ENCODE measurements around the gene PACS1. TPM values are rescaled to one million over a fixed set of nuclear protein-coding genes. Genes with fewer than 3 reads are reported as not detected.

The PACS1 gene
- total RNA-seq, 3 donors from 2014 or later, result 43.4 to 46.3 (median 44.8) TPM

DNA sequence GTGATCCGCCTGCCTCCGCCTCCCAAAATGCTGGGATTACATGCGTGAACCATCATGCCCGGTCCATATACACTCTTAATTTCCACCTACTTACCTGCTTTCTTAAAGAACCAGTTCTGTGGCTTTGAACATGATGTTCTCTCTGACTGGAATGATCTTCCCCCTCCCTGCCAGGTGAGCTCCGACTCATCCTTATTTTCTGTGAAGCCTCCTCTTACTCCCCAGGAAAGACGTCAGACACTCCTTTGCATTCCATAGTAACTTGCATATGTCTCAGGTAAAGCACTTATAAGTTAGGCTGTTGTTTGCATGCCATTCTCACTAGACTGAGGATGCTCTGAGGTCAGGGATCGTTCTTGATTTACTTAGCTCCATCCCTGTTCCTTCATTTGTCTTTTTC lies 106.6 kb downstream of the PACS1 start:
- Mint-ChIP-seq H3K4me3 (no peak overlapping the region), H3K36me3 (ENCODE audit: insufficient read depth) (peaks cover 12% of the 10 kb centered on the region), H3K9me3 (no peaks in the 10 kb centered on the region), H3K27me3 (ENCODE audit: low read depth) (no peaks in the 10 kb centered on the region), H3K4me1 (ENCODE audit: low read depth) (peaks cover 34% of the 10 kb centered on the region)
- ATAC-seq (no peak), DNase-seq (no peak)

DNA sequence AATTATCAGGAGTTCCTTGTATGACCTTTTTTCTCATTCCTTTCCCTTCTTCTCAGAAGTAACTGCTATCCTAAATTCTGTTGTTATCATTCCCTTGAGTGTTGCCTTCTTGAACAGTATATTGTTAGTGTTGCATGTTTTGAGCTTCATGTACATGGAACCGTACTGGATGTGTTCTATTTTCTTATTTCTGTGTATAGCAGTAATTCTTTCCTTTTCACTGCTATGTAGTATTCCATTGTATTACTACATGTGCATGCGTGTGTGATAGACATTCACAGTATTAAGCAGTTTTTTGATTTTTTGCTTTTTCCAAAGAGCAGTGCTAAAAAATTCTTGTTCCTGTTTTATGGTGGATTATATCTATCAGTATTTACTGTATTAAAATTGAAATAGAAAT lies 108.1 kb downstream of the PACS1 start:
- DNase-seq (no peak), ATAC-seq (no peak)
- Mint-ChIP-seq H3K4me1 (ENCODE audit: low read depth) (peaks cover 35% of the 10 kb centered on the region), H3K4me3 (no peak overlapping the region), H3K36me3 (ENCODE audit: insufficient read depth) (peaks cover 7% of the 10 kb centered on the region), H3K9me3 (no peaks in the 10 kb centered on the region), H3K27me3 (ENCODE audit: low read depth) (no peaks in the 10 kb centered on the region)

DNA sequence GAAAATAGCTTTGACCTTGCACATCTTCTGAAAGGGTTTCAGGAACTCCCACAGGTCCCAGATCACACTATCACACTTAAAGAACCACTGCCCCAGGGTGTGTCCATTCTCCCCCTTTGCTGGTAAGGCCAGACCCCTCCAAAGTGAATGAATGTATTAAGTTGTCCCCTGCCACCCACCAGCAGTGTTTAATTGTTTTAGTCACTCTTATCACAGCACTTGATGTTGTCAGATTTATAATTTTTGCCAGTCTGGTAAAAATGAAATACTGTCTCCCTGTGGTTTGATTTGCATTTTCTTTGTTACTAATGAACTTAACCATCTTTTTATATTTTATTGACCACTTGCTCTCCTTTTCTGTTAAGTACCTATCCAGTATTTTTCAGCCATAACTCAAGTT lies 108.8 kb downstream of the PACS1 start:
- Mint-ChIP-seq H3K36me3 (ENCODE audit: insufficient read depth) (peaks cover 7% of the 10 kb centered on the region), H3K9me3 (no peaks in the 10 kb centered on the region), H3K27me3 (ENCODE audit: low read depth) (no peaks in the 10 kb centered on the region), H3K4me3 (no peak overlapping the region), H3K4me1 (ENCODE audit: low read depth) (peaks cover 42% of the 10 kb centered on the region)
- ATAC-seq (no peak), DNase-seq (no peak)

DNA sequence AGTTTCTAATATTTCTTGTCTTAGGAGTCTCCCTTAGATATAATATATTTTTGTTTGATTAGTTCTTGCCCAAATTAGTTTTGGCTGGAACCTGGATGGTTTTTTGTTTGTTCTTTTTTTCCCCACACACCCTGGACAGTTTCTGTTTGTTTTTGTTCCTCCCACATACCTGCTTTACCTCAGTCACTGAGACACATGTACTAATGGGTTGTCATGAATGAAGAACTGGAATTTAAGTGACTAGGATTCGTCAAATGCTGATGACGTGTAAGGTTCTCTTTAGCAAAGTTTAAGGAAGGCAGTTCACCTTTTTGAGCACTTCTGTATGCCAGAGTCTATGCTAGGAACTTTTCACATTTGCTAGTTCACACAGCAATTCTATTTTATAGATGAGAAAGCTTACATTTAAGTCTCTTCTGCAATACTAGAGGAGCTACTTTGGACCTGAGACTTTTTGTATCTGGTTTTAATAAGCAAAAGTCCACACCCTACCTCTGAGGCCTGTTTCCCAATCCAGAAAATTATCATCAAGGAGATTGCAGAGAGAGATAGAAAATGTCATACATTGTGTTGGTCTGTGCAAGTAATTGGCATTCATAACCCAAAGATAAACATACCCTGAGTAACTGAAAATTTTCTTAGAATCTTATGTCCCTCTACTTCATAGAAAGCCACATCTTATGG lies 111.7 kb downstream of the PACS1 start:
- Mint-ChIP-seq H3K4me3 (no peak overlapping the region), H3K4me1 (ENCODE audit: low read depth) (peaks cover 35% of the 10 kb centered on the region), H3K27me3 (ENCODE audit: low read depth) (no peaks in the 10 kb centered on the region), H3K9me3 (no peaks in the 10 kb centered on the region), H3K36me3 (ENCODE audit: insufficient read depth) (peaks cover 8% of the 10 kb centered on the region)
- ATAC-seq (no peak), DNase-seq (no peak)

DNA sequence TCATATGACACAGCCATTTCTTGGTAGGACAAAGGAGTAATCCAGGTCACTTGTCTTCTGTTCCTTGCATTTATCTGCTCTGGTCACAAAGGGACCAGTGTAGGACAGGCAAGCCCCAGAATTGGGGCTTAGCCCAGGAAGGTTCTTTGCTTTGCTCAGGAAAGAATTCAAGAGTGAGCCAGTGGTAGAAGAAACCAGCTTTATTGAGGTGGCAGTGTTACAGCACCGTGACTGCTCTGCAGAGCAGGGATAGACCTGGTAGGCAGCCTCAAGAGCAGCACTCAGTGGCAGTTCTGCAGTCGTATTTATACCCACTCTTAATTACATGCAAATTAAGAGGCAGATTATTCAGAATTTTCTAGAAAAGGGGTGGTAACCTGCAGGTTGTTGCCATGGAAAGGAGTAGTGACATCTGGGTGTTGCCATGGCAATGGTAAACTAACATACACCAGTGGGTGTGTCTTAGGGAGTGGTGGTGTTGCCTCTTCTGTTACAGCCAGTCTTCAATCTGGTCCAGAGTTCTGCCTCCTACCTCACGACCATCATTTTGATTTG lies 113.5 kb downstream of the PACS1 start:
- Mint-ChIP-seq H3K36me3 (ENCODE audit: insufficient read depth) (peaks cover 22% of the 10 kb centered on the region), H3K27me3 (ENCODE audit: low read depth) (no peaks in the 10 kb centered on the region), H3K4me3 (no peak overlapping the region), H3K9me3 (no peaks in the 10 kb centered on the region), H3K4me1 (ENCODE audit: low read depth) (peaks cover 44% of the 10 kb centered on the region)
- DNase-seq, result no peak
- peak; percentile 14 to 34 for ATAC-seq

DNA sequence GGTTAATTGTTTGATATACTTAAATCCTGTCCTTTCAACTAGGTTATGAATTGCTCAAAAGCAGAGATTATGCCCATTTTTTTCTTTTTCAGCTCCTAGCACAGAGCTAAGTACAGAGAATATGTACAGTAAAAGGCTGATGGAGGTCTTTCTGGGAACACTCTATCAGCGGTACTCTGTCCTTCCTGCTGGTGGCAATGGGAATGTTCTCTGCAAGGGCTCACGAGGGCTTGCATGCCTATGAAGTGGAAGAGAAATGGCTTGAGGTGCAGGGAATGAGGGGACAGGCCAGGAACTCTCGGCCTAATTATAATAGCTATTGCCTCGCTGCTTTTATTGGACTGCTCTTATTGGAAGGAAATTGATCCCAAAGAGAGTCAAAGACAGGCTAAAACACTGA lies 114.7 kb downstream of the PACS1 start:
- no peaks in the 10 kb centered on the region for H3K9me3 Mint-ChIP-seq
- no peak overlapping the region for H3K4me3 Mint-ChIP-seq
- DNase-seq (no peak), ATAC-seq (no peak)
- H3K4me1 Mint-ChIP-seq (ENCODE audit: low read depth), result peaks cover 43% of the 10 kb centered on the region
- H3K36me3 Mint-ChIP-seq (ENCODE audit: insufficient read depth), result peaks cover 26% of the 10 kb centered on the region
- no peaks in the 10 kb centered on the region for H3K27me3 Mint-ChIP-seq (ENCODE audit: low read depth)

DNA sequence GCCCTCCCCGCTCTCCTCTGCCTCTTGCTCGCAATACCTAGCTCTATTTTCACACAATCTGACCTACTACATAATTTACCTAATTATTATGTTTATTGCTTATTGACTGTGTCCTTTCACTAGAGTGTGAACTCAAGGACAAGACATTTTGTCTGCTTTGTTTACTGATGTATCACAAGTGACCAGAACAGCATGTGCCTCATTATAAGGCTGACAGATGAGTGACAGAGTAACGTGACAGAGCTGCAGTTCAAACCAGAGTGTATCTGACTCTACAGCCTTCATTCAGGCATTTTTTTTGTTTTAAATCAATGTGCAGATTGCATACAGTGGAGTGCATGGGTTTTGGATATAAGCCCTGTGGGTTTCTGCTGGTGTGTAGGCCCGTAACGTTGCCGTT lies 116.4 kb downstream of the PACS1 start:
- no peak for DNase-seq
- Mint-ChIP-seq H3K9me3 (no peaks in the 10 kb centered on the region), H3K4me3 (no peak overlapping the region), H3K27me3 (ENCODE audit: low read depth) (no peaks in the 10 kb centered on the region), H3K36me3 (ENCODE audit: insufficient read depth) (peaks cover 30% of the 10 kb centered on the region), H3K4me1 (ENCODE audit: low read depth) (peaks cover 45% of the 10 kb centered on the region)
- ATAC-seq, result no peak

DNA sequence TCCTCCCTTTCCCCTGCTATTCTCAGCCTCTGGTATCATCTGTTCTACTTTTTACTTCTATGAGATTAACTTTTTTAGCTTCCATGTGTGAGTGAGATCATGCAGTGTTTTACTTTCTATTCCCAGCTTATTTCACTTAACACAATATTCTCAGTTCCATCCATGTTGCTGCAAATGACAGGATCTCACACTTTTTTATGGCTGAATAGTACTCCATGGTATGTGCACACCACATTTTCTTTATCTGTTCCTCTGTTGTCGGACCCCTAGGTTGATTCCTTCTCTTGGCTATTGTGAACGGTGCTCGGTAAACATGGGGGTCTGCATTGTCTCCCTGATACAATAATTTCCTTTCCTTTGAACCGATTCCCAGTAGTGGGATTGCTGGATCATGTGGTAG lies 117.4 kb downstream of the PACS1 start:
- H3K27me3 Mint-ChIP-seq (ENCODE audit: low read depth), result no peaks in the 10 kb centered on the region
- H3K36me3 Mint-ChIP-seq (ENCODE audit: insufficient read depth), result peaks cover 30% of the 10 kb centered on the region
- ATAC-seq (no peak), DNase-seq (no peak)
- H3K4me1 Mint-ChIP-seq (ENCODE audit: low read depth), result peaks cover 36% of the 10 kb centered on the region
- H3K9me3 Mint-ChIP-seq, result no peaks in the 10 kb centered on the region
- no peak overlapping the region for H3K4me3 Mint-ChIP-seq

DNA sequence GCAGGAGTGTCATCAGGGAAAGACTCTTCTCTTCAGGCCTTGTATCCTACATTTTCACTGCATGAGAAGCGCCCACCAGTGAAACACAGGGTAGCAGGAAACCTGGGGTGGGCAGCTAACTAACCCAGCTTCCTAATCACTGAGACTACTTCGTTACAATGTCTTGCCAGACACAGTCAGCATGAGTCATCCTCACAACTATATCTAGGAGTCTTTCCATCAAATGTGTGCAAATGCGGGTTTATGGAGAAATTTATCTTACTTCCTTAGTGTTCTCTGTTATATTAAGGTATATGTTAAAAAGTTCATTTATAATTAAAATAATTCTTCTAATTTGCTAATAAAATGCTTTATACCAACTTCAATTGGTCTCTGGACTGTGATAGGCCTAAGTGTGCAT lies 118.5 kb downstream of the PACS1 start:
- ATAC-seq, result no peak
- Mint-ChIP-seq H3K4me3 (no peak overlapping the region), H3K27me3 (ENCODE audit: low read depth) (no peaks in the 10 kb centered on the region), H3K36me3 (ENCODE audit: insufficient read depth) (peaks cover 34% of the 10 kb centered on the region), H3K9me3 (no peaks in the 10 kb centered on the region), H3K4me1 (ENCODE audit: low read depth) (peaks cover 31% of the 10 kb centered on the region)
- no peak for DNase-seq

DNA sequence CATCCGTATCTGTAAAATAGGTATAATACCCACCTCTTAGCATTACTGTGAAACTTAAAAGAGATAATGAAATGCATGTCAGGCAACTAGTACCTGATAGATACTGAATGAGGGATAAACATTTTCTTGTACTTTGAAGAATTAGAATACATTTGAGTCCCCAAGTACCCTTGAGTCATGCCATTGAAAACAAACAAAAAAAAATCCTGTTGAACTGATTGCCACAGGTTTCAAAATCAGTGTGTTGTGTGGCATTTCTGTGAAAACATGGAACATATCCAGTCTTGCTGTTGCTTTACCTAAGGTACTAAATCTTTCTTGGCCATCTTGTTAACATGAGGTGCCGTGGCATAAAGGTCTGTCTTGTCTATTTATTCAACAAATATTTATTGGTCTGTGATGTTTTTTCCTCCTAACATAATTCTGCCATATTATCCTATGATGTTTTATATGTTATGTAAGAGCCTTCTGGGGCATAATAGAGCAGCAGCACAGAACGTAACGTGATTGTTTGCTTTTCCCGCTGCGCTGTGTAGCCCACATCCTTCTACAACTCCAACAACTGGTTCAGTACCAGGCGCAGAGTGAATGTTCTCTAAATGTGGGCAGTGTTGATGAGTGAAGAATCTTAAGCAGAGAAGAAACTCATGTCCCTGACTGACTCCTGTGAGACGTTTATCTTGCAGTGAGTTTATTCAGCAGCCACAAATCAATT lies 119.1 kb downstream of the PACS1 start:
- Mint-ChIP-seq H3K9me3 (no peaks in the 10 kb centered on the region), H3K36me3 (ENCODE audit: insufficient read depth) (peaks cover 35% of the 10 kb centered on the region), H3K27me3 (ENCODE audit: low read depth) (no peaks in the 10 kb centered on the region), H3K4me1 (ENCODE audit: low read depth) (peaks cover 27% of the 10 kb centered on the region), H3K4me3 (no peak overlapping the region)
- ATAC-seq, result no peak
- DNase-seq, result no peak

DNA sequence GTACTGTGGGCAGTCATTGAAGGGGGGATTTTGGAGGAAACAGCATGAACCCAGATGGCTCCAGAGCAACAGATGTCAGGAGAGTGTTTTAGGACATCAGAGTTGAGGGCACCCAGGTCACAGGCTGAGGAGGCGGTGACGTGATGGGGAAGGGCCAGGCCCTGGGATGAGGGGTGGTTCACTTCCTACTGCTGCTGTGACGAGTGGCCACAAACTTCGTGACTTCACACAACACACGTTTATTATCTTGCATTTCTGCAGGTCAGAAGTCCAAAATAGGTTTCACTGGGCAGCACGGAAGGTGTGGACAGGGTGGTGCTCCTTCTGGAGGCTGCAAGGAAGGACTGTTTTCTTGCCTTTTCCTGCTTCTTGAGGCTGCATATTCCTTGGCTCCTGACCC lies 120.7 kb downstream of the PACS1 start:
- Mint-ChIP-seq H3K9me3 (no peaks in the 10 kb centered on the region), H3K27me3 (ENCODE audit: low read depth) (no peaks in the 10 kb centered on the region), H3K4me1 (ENCODE audit: low read depth) (peaks cover 21% of the 10 kb centered on the region), H3K36me3 (ENCODE audit: insufficient read depth) (peaks cover 39% of the 10 kb centered on the region), H3K4me3 (no peak overlapping the region)
- ATAC-seq, result no peak
- DNase-seq, result no peak

DNA sequence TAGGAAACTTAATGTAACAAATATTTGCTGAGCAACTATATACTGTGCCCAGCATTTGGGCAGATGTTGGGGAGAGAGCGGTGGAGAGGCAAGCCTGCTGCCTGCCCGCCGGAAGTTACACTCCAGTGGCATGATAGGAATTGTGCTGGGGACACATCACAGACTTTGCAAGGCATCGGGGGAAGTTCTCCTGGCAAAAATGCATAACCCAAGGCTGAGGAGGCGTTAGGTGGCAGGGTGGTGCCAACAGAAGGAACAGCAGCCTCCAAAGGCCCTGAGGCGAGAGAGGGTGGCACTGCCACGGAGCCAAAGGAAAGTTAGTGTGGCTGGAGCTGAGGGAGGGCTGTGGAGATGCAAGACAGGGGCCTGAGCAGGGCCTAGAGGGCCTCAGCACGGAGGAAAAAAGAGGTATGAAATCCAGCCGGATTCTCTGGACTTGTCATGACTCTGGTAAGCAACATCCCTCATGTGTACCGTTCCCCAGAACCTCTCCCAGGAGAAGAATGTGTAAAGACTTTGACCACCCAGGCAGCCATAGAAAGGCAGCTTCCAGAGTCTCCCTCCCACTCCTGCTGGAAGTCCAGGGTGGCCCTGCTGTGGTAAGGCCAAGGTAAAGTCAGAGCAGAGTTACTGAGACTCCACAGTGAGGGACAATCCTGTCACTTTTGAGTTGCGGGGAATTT lies 122.2 kb downstream of the PACS1 start:
- DNase-seq, result no peak
- H3K9me3 Mint-ChIP-seq, result no peaks in the 10 kb centered on the region
- H3K36me3 Mint-ChIP-seq (ENCODE audit: insufficient read depth), result peaks cover 34% of the 10 kb centered on the region
- ATAC-seq, result no peak
- no peak overlapping the region for H3K4me3 Mint-ChIP-seq
- no peaks in the 10 kb centered on the region for H3K27me3 Mint-ChIP-seq (ENCODE audit: low read depth)
- peaks cover 20% of the 10 kb centered on the region for H3K4me1 Mint-ChIP-seq (ENCODE audit: low read depth)

DNA sequence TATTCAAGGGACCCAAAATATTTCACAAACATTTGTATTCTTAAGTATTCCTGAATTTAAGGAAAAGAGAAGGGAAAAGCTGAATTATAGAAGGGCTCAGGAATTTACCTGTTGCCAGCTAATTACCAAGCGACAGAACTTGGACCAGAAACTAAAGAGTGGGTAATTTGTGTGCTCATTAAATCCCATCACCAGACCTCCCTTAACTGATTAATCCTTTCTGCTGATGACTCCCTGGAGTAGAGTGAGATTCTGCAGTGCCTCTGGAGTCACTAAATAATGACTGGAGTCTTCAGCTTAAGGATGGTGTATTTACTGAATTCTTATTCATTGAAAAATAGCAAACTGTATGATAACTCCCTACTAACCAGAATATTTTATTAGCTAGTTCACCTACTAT lies 124.3 kb downstream of the PACS1 start:
- ATAC-seq (no peak), DNase-seq (no peak)
- no peak overlapping the region for H3K4me3 Mint-ChIP-seq
- peaks cover 3% of the 10 kb centered on the region for H3K4me1 Mint-ChIP-seq (ENCODE audit: low read depth)
- H3K27me3 Mint-ChIP-seq (ENCODE audit: low read depth), result no peaks in the 10 kb centered on the region
- H3K36me3 Mint-ChIP-seq (ENCODE audit: insufficient read depth), result peaks cover 28% of the 10 kb centered on the region
- H3K9me3 Mint-ChIP-seq, result no peaks in the 10 kb centered on the region

DNA sequence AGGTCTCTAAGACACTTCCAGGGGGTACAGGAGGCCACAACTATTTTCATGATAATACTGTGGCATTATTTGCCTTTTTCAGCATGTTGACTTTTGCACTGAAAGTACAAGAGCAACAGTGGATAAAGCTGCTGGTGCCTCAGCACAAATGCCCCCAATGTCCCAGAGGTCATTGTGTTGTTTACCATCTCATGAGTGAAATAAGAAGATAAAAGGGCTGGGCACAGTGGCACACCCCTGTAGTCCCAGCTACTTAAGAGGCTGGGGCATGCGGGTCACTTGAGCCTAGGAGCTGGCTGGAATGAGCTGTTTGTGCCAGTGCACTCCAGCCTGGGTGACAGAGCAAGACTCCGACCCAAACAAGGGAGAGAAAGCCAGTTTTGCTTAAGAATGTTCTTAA lies 125.8 kb downstream of the PACS1 start:
- no peaks in the 10 kb centered on the region for H3K4me1 Mint-ChIP-seq (ENCODE audit: low read depth)
- no peaks in the 10 kb centered on the region for H3K27me3 Mint-ChIP-seq (ENCODE audit: low read depth)
- peaks cover 28% of the 10 kb centered on the region for H3K36me3 Mint-ChIP-seq (ENCODE audit: insufficient read depth)
- no peak for ATAC-seq
- DNase-seq, result no peak
- H3K4me3 Mint-ChIP-seq, result no peak overlapping the region
- H3K9me3 Mint-ChIP-seq, result no peaks in the 10 kb centered on the region
